ENCODE results near the gene TECRL.

Gene TECRL

DNA sequence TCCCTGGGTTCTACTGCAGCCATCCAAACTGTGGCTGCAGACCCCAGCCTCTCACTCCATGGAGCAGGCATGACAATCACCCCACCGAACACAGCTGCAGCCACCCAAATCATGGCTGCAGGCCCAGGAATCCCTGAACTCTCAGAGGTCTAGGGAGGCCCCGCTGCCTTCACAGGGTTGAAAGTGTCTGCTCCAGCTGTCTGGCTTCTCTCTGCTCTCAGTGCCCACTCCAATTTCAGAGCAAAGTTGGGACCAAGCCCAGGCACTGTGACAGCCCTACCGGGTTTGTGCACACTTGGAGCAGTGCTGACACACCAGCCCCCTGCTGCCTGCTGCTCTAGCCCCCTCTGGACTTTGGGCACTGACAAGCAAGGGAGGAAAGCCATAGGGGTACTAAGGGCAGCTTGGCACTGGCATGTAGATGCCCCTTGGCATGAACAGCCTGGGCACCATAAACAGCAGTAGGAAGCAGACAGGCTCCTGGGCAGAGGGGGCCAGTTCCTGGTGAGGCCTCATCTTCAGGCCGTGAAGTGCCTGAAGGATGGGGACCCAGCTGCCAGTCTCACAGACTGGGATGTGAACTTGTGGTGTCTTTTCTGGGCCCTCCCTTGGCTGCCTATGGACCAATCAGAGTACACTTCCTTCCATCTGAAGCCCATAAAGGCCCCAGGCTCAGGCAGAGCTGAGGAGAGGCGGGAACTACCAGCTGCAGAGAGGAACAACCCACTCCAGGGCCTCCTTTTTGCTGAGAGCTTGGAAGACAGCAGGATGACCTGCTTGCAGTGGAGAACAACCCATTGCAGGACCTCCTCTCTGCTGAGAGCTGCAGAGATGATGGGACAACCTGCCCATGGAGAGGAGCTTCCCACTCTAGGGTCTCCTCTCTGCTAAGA, 68.8 kb downstream of the TECRL start:
- Histone ChIP-seq H3K4me1 (ENCODE audit: insufficient read depth, low read length, severe bottlenecking) (no peaks in the 10 kb centered on the region), H4K20me1 (ENCODE audit: insufficient read depth, low read length) (no peaks in the 10 kb centered on the region), H3K79me2 (ENCODE audit: insufficient read depth, low read length) (no peaks in the 10 kb centered on the region), H3K9me3 (ENCODE audit: low read length) (no peaks in the 10 kb centered on the region), H2AFZ (ENCODE audit: low read length) (no peak overlapping the region), H3K9ac (ENCODE audit: low read length) (no peak overlapping the region), H3K4me2 (ENCODE audit: low read length) (no peak overlapping the region), H3K9me2 (ENCODE audit: low read depth, low read length) (no peaks in the 10 kb centered on the region), H3K36me3 (ENCODE audit: insufficient read depth, low read length) (no peaks in the 10 kb centered on the region), H3K4me3 (ENCODE audit: low read depth, low read length, poor library complexity, severe bottlenecking) (no peak overlapping the region), H3F3A (ENCODE audit: insufficient read depth, low read length) (no peaks in the 10 kb centered on the region), H3K27me3 (ENCODE audit: insufficient read depth, low read length) (no peaks in the 10 kb centered on the region), H3K27ac (ENCODE audit: low read depth, low read length, poor library complexity, severe bottlenecking) (no peak overlapping the region)
- TF ChIP-seq EZH2 (IDR thresholded peaks at IDR 0.05; ENCODE audit: borderline replicate concordance, low read length), result no peak
- TF ChIP-seq, protein P1, sequence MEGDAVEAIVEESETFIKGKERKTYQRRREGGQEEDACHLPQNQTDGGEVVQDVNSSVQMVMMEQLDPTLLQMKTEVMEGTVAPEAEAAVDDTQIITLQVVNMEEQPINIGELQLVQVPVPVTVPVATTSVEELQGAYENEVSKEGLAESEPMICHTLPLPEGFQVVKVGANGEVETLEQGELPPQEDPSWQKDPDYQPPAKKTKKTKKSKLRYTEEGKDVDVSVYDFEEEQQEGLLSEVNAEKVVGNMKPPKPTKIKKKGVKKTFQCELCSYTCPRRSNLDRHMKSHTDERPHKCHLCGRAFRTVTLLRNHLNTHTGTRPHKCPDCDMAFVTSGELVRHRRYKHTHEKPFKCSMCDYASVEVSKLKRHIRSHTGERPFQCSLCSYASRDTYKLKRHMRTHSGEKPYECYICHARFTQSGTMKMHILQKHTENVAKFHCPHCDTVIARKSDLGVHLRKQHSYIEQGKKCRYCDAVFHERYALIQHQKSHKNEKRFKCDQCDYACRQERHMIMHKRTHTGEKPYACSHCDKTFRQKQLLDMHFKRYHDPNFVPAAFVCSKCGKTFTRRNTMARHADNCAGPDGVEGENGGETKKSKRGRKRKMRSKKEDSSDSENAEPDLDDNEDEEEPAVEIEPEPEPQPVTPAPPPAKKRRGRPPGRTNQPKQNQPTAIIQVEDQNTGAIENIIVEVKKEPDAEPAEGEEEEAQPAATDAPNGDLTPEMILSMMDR (IDR thresholded peaks at IDR 0.05; ENCODE audit: low read length), result no peak

DNA sequence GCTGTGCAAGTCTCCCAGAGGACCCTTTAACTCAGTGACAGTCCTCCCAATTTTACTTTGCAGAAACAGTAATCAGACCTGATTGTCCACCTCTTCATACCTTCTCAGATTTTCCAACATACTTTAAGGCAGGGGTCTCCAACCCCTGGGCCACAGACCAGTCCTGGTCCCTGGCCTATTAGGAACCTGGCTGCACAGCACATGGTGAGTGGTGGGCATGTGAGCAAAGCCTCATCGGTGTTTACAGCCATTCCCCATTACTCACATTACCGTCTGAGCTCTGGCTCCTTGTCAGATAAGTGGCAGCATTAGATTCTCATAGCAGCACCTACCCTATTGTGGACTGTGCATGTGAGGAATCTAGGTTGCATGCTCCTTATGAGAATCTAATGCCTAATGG, 74.3 kb downstream of the TECRL start:
- no peak overlapping the region for H3K4me3 ChIP-seq (ENCODE audit: low read depth, low read length, poor library complexity, severe bottlenecking)
- TF ChIP-seq, protein P1 (IDR thresholded peaks at IDR 0.05; ENCODE audit: low read length), result no peak
- TF ChIP-seq EZH2 (IDR thresholded peaks at IDR 0.05; ENCODE audit: borderline replicate concordance, low read length), result no peak
- H3K9me2 ChIP-seq (ENCODE audit: low read depth, low read length), result no peaks in the 10 kb centered on the region
- H3K4me2 ChIP-seq (ENCODE audit: low read length), result no peak overlapping the region
- no peak overlapping the region for H3K9ac ChIP-seq (ENCODE audit: low read length)
- H3K79me2 ChIP-seq (ENCODE audit: insufficient read depth, low read length), result no peaks in the 10 kb centered on the region
- H3K9me3 ChIP-seq (ENCODE audit: low read length), result no peaks in the 10 kb centered on the region
- H3F3A ChIP-seq (ENCODE audit: insufficient read depth, low read length), result no peaks in the 10 kb centered on the region
- no peak overlapping the region for H3K27ac ChIP-seq (ENCODE audit: low read depth, low read length, poor library complexity, severe bottlenecking)
- no peaks in the 10 kb centered on the region for H3K27me3 ChIP-seq (ENCODE audit: insufficient read depth, low read length)
- H3K4me1 ChIP-seq (ENCODE audit: insufficient read depth, low read length, severe bottlenecking), result no peaks in the 10 kb centered on the region
- no peak overlapping the region for H2AFZ ChIP-seq (ENCODE audit: low read length)
- no peaks in the 10 kb centered on the region for H4K20me1 ChIP-seq (ENCODE audit: insufficient read depth, low read length)
- no peaks in the 10 kb centered on the region for H3K36me3 ChIP-seq (ENCODE audit: insufficient read depth, low read length)

DNA sequence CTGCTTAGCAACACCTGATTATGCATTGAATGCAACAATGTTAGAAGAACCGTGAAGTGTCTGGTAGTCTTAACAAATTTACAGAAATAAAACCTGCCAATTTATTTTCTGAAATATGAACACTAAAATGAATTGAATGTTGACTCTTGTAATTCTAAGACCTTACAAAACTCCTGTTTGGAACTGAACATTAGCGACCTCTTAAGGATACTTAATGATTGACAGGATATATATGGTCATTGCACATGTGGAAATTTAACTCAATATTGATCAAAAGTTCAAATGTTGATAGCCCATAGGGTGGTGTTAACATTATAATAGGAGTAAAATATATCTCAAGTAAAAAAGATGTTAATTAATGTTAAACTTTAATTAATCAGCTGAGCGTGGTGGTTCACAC, 79.1 kb downstream of the TECRL start:
- TF ChIP-seq, protein P1 (IDR thresholded peaks at IDR 0.05; ENCODE audit: low read length), result no peak; the same call in 1 of the 2 replicates
- no peaks in the 10 kb centered on the region for H3K36me3 ChIP-seq (ENCODE audit: insufficient read depth, low read length)
- H3K4me2 ChIP-seq (ENCODE audit: low read length), result no peak overlapping the region
- no peaks in the 10 kb centered on the region for H3F3A ChIP-seq (ENCODE audit: insufficient read depth, low read length)
- H3K4me1 ChIP-seq (ENCODE audit: insufficient read depth, low read length, severe bottlenecking), result no peaks in the 10 kb centered on the region
- H2AFZ ChIP-seq (ENCODE audit: low read length), result no peak overlapping the region
- H3K9ac ChIP-seq (ENCODE audit: low read length), result no peak overlapping the region
- no peaks in the 10 kb centered on the region for H3K9me3 ChIP-seq (ENCODE audit: low read length)
- no peak overlapping the region for H3K4me3 ChIP-seq (ENCODE audit: low read depth, low read length, poor library complexity, severe bottlenecking)
- H3K9me2 ChIP-seq (ENCODE audit: low read depth, low read length), result no peaks in the 10 kb centered on the region
- no peaks in the 10 kb centered on the region for H4K20me1 ChIP-seq (ENCODE audit: insufficient read depth, low read length)
- H3K79me2 ChIP-seq (ENCODE audit: insufficient read depth, low read length), result no peaks in the 10 kb centered on the region
- H3K27me3 ChIP-seq (ENCODE audit: insufficient read depth, low read length), result no peaks in the 10 kb centered on the region
- H3K27ac ChIP-seq (ENCODE audit: low read depth, low read length, poor library complexity, severe bottlenecking), result no peak overlapping the region
